Posterior vena cava (tissue), 2 donors: ENCODE measurements around the gene GIMAP6. TPM values are rescaled to one million over a fixed set of nuclear protein-coding genes. Genes with fewer than 3 reads are reported as not detected.
"Not testable (repeated sequence)": the region's sequence is repeated elsewhere in the genome, so short reads cannot be mapped to it uniquely, and the experiment has no call there.

ENCODE experiments used
- DNase-seq: peaks from one replicate; pipeline ENCODE4 v3.0.0-alpha.2; 2020; ENCODE audit warnings: low spot score
- intact Hi-C, 2 donors: fragments of 100-400 bp; cut with DNase I; formaldehyde crosslinking; loops; one replicate each; pipeline versions ENCODE4 v1.14.1 to v1.14.2; 2022 to 2023
- total RNA-seq, 2 donors: library from RNA; stranded (reverse); fragmentation: NEBNext Ultra II Directional; extraction: Animal tissue kit (Norgen Biotek cat#: 25700); gene quantifications; one replicate each; pipeline ENCODE4 v1.2.1, GENCODE V29; 2021
- donor health status: DM: yes; HTN: yes; CAD: no.
- donor health status: DM: yes; HTN: yes; CAD: no.

The GIMAP6 gene
- total RNA-seq, 2 donors from 2014 or later = 24.5 to 33.3 TPM

DNA sequence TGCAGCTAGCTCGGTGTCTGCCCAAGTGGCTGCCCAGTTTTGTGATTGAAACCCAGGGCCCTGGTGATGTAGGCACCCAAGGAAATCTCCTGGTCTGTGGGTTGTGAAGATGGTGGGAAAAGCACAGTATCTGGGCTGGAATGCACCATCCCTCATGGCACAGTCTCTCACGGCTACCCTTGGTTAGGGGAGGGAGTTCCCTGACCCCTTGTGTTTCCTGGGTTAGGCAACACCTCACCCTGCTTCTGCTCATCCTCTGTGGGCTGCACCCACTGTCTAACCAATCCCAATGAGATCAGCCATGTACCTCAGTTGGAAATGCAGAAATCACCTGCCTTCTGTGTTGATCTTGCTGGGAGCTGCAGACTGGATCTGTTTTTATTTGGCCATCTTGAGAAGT, 37.4 kb downstream of the GIMAP6 start:
- intact Hi-C loops = no loop called here
- no peak for DNase-seq

DNA sequence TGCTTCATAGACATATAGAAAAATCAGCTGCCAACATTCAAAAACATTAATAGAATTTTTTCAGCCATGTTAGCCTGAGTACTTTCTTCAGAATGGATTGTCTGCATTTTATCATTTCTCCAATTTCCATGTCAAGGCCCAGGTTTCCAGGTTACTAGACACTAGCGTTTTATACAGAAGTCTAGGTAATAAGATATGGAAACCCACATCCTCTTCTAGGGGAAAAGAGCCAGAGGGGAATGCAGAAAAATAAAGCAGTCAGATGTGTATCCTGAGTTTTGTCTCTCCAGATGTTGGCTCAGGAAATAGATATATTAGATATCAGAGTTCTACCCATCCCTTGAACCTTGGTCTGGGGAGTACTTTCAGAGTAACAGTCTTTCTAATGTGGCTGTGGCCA, 44.6 kb downstream of the GIMAP6 start:
- no peak for DNase-seq

DNA sequence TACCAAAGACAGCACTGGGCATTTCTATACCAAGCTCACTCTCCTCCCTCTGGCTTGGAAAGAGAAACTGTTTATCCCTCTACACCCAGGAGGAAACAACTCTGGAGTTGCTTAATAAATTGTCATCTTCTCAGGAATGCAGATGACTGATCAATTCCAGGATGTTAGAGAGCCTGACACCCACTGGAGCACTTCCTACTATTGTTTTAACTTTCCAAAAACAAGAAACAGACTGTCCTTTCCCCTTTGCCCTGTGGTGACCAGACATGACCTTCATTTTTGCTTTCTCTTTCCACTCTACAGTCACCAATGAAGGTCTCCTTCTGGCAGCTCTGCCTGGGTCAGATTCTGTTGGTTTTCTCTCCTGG, 45.4 kb downstream of the GIMAP6 start:
- DNase-seq = no peak
- intact Hi-C loops = no loop called here

More for the DNA sequence above, 44.6 kb downstream of the GIMAP6 start:
- intact Hi-C loops = no loop called here

DNA sequence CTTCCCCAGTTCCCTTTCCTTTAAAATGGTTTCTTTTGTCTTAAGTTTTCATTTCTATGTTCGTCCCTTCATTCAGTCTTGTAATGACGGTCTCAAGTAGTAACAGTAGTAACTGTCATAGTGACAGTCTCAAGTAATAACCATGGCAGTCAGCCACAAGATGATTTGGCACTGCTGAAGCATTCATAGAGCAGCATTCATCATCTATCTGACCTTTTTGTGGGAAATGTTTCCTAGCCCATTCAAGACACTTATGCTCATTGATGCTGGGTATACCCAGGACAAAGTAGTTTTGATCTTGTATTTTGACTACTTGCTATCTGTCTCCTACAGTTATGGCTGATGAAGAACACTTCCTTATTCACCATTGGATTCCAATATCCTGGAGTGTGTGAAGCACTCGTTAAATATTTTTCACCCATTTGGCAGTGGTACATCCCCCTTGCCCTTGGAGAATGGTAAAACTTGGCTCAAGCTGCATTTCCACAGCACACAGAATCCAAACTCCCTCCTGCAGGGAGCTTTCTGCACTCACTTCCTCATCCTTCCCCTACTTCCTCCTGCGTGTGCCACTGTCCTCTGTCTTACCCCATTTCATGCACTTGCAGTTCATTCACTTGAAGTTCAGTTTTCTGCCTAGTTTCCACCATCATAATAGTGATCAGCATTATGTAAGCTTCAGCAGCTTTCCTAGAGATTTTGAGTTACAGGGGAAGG, 46.0 kb downstream of the GIMAP6 start:
- DNase-seq = no peak
- intact Hi-C loops = no loop called here

DNA sequence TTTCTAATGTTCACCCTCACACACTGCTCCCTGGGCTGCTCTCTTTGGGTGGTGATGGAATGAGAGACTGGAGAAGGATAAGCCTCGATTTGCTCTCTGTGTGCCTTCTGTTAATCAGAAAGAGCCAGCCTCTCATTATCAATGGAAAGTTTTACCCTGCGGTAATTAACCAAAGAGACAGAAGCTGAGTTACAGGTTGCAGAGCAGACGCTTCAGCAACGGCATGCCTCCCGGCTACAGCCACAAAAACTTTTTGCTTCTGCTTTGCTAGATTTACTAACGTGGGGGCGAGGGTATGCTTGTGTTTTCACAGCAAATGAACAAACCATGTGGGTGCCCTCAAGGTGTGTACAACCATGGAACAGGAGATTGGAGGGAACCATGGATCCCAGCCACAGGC, 47.0 kb downstream of the GIMAP6 start:
- intact Hi-C loops = no loop called here
- no peak for DNase-seq

DNA sequence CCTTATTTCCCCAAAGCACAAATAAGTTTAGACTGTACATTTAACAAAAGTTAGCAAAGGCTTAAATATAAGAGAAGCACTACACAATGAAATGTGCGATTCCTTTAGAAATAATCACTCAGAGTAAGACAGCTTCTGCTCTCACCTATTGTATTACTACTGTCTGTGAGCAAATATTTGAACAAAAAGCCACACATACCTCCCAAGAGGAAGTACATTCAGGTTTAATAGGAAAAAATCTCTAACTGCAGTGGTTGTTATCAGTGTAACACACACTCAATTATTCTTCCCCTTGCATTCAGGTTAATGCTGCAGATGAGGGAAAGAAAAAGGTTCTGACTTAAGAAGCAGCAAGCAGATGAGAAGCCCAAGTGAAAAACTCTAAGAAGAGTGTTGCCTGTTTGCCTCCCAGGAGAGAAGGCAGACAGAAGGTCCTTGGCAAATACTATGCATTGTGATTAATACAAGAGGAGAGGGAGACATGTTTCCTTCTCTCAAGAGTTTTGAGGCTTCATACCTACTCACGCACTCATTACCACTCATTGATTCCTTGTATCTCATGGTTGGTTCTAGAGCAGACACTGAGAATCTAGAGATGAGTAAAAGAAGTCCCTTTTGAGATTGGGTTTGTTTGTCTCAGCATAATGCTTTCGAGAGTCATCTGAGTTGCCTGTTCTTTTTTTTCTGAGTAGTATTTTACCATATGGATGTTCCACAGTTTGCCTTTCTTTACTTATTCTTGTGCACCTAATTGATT, 51.4 kb downstream of the GIMAP6 start:
- intact Hi-C loops = no loop called here
- no peak for DNase-seq

DNA sequence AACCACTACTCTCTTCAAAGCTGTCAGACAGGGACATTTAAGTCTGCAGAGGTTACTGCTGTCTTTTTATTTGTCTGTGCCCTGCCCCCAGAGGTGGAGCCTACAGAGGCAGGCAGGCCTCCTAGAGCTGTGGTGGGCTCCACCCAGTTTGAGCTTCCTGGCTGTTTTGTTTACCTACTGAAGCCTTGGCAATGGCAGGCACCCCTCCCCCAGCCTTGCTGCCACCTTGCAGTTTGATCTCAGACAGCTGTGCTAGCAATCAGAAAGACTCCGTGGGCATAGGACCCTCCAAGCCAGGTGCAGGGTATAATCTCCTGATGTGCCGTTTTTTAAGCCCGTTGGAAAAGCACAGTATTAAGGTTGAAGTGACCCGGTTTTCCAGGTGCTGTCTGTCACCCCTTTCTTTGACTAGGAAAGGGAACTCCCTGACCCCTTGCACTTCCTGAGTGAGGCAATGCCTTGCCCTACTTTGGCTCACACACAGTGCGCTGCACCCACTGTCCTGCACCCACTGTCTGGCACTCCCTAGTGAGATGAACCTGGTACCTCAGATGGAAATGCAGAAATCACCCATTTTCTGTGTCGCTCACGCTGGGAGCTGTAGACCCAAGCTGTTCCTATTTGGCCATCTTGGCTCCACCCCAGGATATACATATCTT, 52.1 kb downstream of the GIMAP6 start:
- intact Hi-C loops = loop anchor here in 1 of 2 donors (10.0 kb wide), 1 partner anchor 805 kb away; no protein-coding TSS in a partner anchor
- DNase-seq = not testable (repeated sequence)

Other genes starting within 250 kb of the GIMAP6 start
- 10 to 100 TPM; 12.9 to 15.4 TPM for gene GIMAP8, start 181.8 kb downstream of the GIMAP6 start, total RNA-seq
- gene GIMAP7, start 117.5 kb downstream of the GIMAP6 start, total RNA-seq = 10 to 100 TPM; 23.5 to 23.8 TPM
- gene GIMAP4, start 65.0 kb downstream of the GIMAP6 start, total RNA-seq = 10 to 100 TPM; 30.1 to 40.4 TPM
- gene GIMAP2, start 53.3 kb upstream of the GIMAP6 start, total RNA-seq = 10 to 100 TPM in 1 of 2 donors, 1 to 10 TPM in 1; 8.3 to 12.2 TPM
- gene GIMAP1, start 84.2 kb upstream of the GIMAP6 start, total RNA-seq = 1 to 10 TPM; 3.3 to 5.4 TPM
- gene GIMAP5, start 105.0 kb upstream of the GIMAP6 start, total RNA-seq = 10 to 100 TPM; 13.8 to 17.4 TPM
- gene TMEM176B, start 168.0 kb upstream of the GIMAP6 start, total RNA-seq = 100 to 1,000 TPM in 1 of 2 donors, 10 to 100 TPM in 1; 65.3 to 110 TPM
- gene TMEM176A, start 168.4 kb upstream of the GIMAP6 start, total RNA-seq = 10 to 100 TPM; 47.2 to 70.7 TPM
- gene AOC1, start 220.1 kb upstream of the GIMAP6 start, total RNA-seq = under 1 TPM in 1 of 2 donors, not detected in 1; 0.46 TPM